SK-N-MC (cell line): ENCODE measurements around the gene OGFR.

Experiments used
- EZH2 ChIP-seq: fragments of 200-600 bp; sonication (generic); IDR thresholded peaks from one replicate; pipeline ENCODE4 v1.6.1; 2017; ENCODE audit warnings: antibody characterized with exemption
- FOXP2 ChIP-seq: optimal IDR thresholded peaks from 2 replicates; pipeline ENCODE3; 2011; ENCODE audit warnings: mild to moderate bottlenecking, moderate library complexity; ENCODE audit not compliant: insufficient read depth; ENCODE audit errors: extremely low read length, control extremely low read depth
- POLR2AphosphoS5 ChIP-seq: IDR thresholded peaks from 2 replicates; pipeline ENCODE4 v1.6.1; 2012; ENCODE audit warnings: mild to moderate bottlenecking, low read depth, low read length, borderline replicate concordance

DNA sequence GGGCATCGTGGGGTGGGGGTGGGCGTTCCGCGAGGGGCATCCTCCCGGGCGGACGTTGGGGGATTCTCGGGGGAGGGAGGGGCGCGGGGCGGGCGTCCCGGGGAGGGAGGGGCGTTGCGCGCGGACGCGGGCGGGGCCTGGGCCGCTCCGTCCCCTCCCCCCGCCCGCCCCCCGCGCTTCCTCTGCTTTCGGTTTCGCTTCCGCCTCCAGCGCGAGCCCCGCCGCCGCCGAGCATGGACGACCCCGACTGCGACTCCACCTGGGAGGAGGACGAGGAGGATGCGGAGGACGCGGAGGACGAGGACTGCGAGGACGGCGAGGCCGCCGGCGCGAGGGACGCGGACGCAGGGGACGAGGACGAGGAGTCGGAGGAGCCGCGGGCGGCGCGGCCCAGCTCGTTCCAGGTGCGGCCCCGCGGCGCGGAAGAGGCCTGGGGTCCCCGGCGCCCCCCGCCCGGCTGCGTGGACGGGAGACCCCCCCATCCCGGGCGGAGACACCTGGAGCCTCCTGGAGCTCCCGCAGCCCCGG lies at the start of gene OGFR:
- TF ChIP-seq EZH2 (no peak), POLR2AphosphoS5 (peak; percentile 72; the same call in 1 of the 2 replicates), FOXP2 (no peak)
